Osteoblast (primary cell): ENCODE measurements around the gene SLC10A6. TPM values are rescaled to one million over a fixed set of nuclear protein-coding genes. Genes with fewer than 3 reads are reported as not detected.

Source experiments
- DNase-seq: peaks from one replicate; pipeline ENCODE4 v3.0.0; 2011; ENCODE audit warnings: low spot score, mixed read lengths; ENCODE audit not compliant: insufficient read length; ENCODE audit errors: missing footprints
- H2AFZ ChIP-seq: 2 replicates; pipeline ENCODE4 v1.6.0; 2011; ENCODE audit warnings: mild to moderate bottlenecking, low read length
- H3K27ac ChIP-seq: 2 replicates; pipeline ENCODE4 v1.5.1; 2011; ENCODE audit warnings: mild to moderate bottlenecking, low read depth, low read length, moderate library complexity
- H3K27me3 ChIP-seq: 2 replicates; pipeline ENCODE4 v1.6.0; 2012; ENCODE audit warnings: mild to moderate bottlenecking, control low read depth, inconsistent platforms, low read length, moderate library complexity; ENCODE audit not compliant: insufficient read depth
- H3K36me3 ChIP-seq: 2 replicates; pipeline ENCODE4 v1.5.1; 2011; ENCODE audit warnings: mild to moderate bottlenecking, low read length, control low read depth, moderate library complexity; ENCODE audit not compliant: insufficient read depth
- H3K4me1 ChIP-seq: 2 replicates; pipeline ENCODE4 v1.5.1; 2011; ENCODE audit warnings: mild to moderate bottlenecking, low read length, control low read depth, moderate library complexity; ENCODE audit not compliant: insufficient read depth
- H3K4me2 ChIP-seq: 2 replicates; pipeline ENCODE4 v1.6.0; 2011; ENCODE audit warnings: mild to moderate bottlenecking, low read length; ENCODE audit not compliant: insufficient read depth
- H3K4me3 ChIP-seq: fragments of 200-600 bp; sonication (generic); 3 replicates; pipeline ENCODE4 v1.5.1; 2012; ENCODE audit warnings: mild to moderate bottlenecking, low read length, inconsistent platforms; ENCODE audit not compliant: insufficient read depth
- H3K79me2 ChIP-seq: 2 replicates; pipeline ENCODE4 v1.6.0; 2012; ENCODE audit warnings: mild to moderate bottlenecking, low read length, control low read depth, inconsistent platforms; ENCODE audit not compliant: insufficient read depth
- H3K9me3 ChIP-seq: 2 replicates; pipeline ENCODE4 v1.5.1; 2011; ENCODE audit warnings: low read depth, low read length, control low read depth
- H4K20me1 ChIP-seq: 2 replicates; pipeline ENCODE4 v1.6.0; 2012; ENCODE audit warnings: mild to moderate bottlenecking, low read length, control low read depth; ENCODE audit not compliant: insufficient read depth
- total RNA-seq: library from RNA; depleted of rRNA; stranded (reverse); fragments of >200 nt; gene quantifications from 2 replicates; pipeline ENCODE4 v1.2.3, GENCODE V29; 2012
- TF ChIP-seq, protein P1 (sequence below): IDR thresholded peaks from 2 replicates; pipeline ENCODE4 v1.5.1; 2011; ENCODE audit warnings: mild to moderate bottlenecking, low read depth, low read length, moderate library complexity; ENCODE audit errors: extremely low read depth

The SLC10A6 gene
- total RNA-seq, 1 donor: not detected

DNA sequence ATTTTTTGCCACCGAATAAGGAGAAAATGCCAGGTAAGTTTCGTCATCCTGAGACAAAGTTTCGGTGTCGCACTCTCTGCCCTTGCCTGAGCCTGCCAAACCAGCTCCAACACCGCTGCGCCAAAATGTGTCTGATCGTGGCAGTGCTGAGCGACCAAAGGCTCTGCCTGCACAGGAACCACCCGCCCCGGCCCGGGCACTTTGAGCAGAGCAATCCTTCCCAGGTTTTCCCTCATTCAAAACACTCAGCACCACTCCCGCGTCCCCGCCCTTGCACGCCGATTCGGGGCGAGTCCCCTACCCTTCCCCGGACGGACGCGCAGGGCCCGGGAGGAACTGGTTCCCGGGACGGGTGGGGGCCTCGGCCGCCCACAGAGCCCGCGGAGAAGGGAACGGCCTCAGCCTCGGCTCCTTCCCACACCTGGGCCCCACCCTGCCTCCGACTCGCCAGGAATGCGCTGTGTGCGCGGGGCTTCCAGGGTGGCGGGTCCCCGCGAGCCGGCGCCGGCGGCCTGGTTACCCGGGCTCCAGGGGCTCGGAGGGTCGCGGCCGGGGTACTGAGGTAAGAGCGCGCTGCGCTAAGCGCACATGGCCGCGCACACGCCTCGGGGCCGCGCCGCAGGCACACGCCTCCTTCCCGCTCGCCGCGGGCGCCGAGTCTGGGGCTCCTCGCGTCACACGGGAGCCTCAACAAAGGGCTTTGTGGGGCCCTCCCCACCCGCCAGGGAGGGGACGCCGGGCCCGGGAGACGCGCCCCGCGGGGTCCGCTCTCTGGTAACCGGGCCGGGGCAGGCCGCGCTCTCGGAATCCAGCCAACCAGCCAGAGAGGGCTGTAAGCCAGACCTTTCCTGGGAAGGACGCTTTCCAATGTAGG, 42.8 kb upstream of the SLC10A6 start, which contains the start of gene C4orf36:
TSS of gene C4orf36 (minus strand) at position 661 of the 874 bp plus-strand sequence. CDS start 902 bp downstream, outside the sequence.
- Histone ChIP-seq H3K27me3 (no peaks in the 10 kb centered on the region), H2AFZ (peak within 1 kb of the TSS; percentile 93), H3K36me3 (no peaks in the 10 kb centered on the region), H3K4me3 (peak within 1 kb of the TSS; percentile 81), H3K9me3 (no peaks in the 10 kb centered on the region), H4K20me1 (no peaks in the 10 kb centered on the region), H3K4me2 (peak within 1 kb of the TSS; percentile 95), H3K4me1 (no peaks in the 10 kb centered on the region), H3K79me2 (no peaks in the 10 kb centered on the region), H3K27ac (no peak within 1 kb of the TSS)
- DNase-seq: peak; percentile 83
- TF ChIP-seq, protein P1, sequence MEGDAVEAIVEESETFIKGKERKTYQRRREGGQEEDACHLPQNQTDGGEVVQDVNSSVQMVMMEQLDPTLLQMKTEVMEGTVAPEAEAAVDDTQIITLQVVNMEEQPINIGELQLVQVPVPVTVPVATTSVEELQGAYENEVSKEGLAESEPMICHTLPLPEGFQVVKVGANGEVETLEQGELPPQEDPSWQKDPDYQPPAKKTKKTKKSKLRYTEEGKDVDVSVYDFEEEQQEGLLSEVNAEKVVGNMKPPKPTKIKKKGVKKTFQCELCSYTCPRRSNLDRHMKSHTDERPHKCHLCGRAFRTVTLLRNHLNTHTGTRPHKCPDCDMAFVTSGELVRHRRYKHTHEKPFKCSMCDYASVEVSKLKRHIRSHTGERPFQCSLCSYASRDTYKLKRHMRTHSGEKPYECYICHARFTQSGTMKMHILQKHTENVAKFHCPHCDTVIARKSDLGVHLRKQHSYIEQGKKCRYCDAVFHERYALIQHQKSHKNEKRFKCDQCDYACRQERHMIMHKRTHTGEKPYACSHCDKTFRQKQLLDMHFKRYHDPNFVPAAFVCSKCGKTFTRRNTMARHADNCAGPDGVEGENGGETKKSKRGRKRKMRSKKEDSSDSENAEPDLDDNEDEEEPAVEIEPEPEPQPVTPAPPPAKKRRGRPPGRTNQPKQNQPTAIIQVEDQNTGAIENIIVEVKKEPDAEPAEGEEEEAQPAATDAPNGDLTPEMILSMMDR: no peak

DNA sequence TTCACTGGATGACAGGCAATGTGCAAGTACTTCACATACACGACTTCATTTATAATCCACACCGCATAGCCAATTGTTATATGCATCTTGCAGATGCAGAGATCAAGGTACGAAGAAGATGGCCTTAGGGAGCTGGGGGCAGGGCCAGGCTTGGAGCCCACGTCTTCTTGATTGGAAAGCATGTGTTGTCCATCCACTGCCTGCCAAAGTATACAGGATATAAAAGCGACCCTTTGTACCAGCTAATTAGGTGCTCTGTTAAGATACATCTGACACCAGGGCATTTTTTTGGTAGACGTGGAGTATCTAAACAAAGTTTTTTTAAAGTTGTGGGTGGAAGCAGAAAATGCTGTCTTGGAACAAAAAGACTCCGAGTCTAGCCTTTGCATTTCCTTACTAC, 41.6 kb upstream of the SLC10A6 start:
- H3K4me1 ChIP-seq: no peaks in the 10 kb centered on the region
- H4K20me1 ChIP-seq: no peaks in the 10 kb centered on the region
- H3K4me2 ChIP-seq: no peak overlapping the region
- H3K36me3 ChIP-seq: no peaks in the 10 kb centered on the region
- no peaks in the 10 kb centered on the region for H3K27me3 ChIP-seq
- no peak overlapping the region for H2AFZ ChIP-seq
- no peak for DNase-seq
- H3K4me3 ChIP-seq: no peak overlapping the region
- TF ChIP-seq, protein P1: no peak
- H3K79me2 ChIP-seq: no peaks in the 10 kb centered on the region
- H3K27ac ChIP-seq: no peak overlapping the region
- no peaks in the 10 kb centered on the region for H3K9me3 ChIP-seq

DNA sequence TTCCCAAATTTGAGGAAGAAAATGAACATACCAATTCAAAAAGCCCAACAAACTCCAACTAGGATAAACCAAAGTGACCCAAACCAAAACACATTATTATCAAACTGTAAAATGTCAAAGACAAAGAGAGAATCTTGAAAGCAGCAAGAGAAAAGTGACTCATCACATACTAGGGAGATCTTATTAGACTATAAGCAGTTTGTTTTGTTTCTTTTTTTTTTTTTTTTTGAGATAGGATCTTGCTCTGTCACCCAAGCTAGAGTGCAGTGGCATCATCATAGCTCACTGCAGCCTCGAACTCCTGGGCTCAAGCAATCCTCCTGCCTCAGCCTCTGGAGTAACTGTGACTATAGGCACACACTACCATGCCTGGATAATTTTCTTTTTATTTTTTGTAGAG, 30.5 kb upstream of the SLC10A6 start:
- H3K9me3 ChIP-seq: peaks cover 11% of the 10 kb centered on the region
- no peaks in the 10 kb centered on the region for H3K36me3 ChIP-seq
- TF ChIP-seq, protein P1: no peak
- no peaks in the 10 kb centered on the region for H3K27me3 ChIP-seq
- no peak for DNase-seq
- H3K4me3 ChIP-seq: no peak overlapping the region
- H3K79me2 ChIP-seq: no peaks in the 10 kb centered on the region
- no peaks in the 10 kb centered on the region for H3K4me1 ChIP-seq
- no peak overlapping the region for H3K4me2 ChIP-seq
- no peak overlapping the region for H2AFZ ChIP-seq
- H3K27ac ChIP-seq: no peak overlapping the region
- no peaks in the 10 kb centered on the region for H4K20me1 ChIP-seq

DNA sequence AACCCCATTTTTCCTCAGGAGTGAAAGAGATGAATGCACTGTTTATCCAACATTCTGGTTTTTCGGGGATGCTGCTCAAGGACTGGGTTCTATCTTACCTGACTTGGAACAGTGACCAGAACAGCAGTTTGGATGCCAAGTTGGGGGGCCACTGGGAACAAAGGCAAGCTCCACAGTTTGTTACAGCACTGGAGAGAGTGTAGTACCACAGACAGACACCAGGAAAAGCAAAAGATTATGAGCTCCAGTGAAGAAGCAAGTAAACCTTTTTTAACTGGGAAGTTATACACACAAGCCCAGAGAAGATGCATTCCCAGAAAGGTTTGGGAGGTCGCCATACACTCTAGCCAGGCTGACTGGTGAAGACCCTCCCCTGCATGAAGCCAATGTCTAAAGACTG, 29.5 kb upstream of the SLC10A6 start:
- Histone ChIP-seq H3K27ac (no peak overlapping the region), H3K79me2 (no peaks in the 10 kb centered on the region), H3K4me3 (no peak overlapping the region), H2AFZ (no peak overlapping the region), H3K4me2 (no peak overlapping the region), H3K9me3 (peaks cover 11% of the 10 kb centered on the region), H4K20me1 (no peaks in the 10 kb centered on the region), H3K36me3 (no peaks in the 10 kb centered on the region), H3K4me1 (no peaks in the 10 kb centered on the region), H3K27me3 (no peaks in the 10 kb centered on the region)
- DNase-seq: no peak
- TF ChIP-seq, protein P1: no peak
